SKM-1 treated with dmso at 0.1 percent for 144 hours (cell line): ENCODE data around the gene PRKAR1B.

Experiments
- DNase-seq: peaks from one replicate; lab custom pipeline; 2025; ENCODE audit not compliant: unreplicated experiment; lab: John Stamatoyannopoulos, UW

The PRKAR1B gene

GRCh38 chr7:594212-594913, 132.7 kb downstream of the PRKAR1B start:
- DNase-seq, result no peak

GRCh38 chr7:593324-594115, 133.6 kb downstream of the PRKAR1B start:
- no peak for DNase-seq

- DNase-seq, result no peak
Measured at GRCh38 chr7:591856-592628, 135.0 kb downstream of the PRKAR1B start.

- DNase-seq, result no peak
Measured at GRCh38 chr7:590731-591551, 136.1 kb downstream of the PRKAR1B start.

- DNase-seq, result no peak
Measured at GRCh38 chr7:589781-590575, 137.1 kb downstream of the PRKAR1B start.

GRCh38 chr7:587767-588166, 139.3 kb downstream of the PRKAR1B start:
- DNase-seq, result no peak

GRCh38 chr7:586494-586893, 140.6 kb downstream of the PRKAR1B start:
- DNase-seq, result no peak

- no peak for DNase-seq
Measured at GRCh38 chr7:585873-586272, 141.2 kb downstream of the PRKAR1B start.

- no peak for DNase-seq
Measured at GRCh38 chr7:585229-585711, 141.8 kb downstream of the PRKAR1B start.

GRCh38 chr7:584820-585219, 142.3 kb downstream of the PRKAR1B start:
- DNase-seq, result no peak

GRCh38 chr7:584122-584465, 143.0 kb downstream of the PRKAR1B start:
- no peak for DNase-seq

- DNase-seq, result no peak
Measured at GRCh38 chr7:583410-584121, 143.5 kb downstream of the PRKAR1B start.

- no peak for DNase-seq
Measured at GRCh38 chr7:582931-583330, 144.2 kb downstream of the PRKAR1B start.

- DNase-seq, result no peak
Measured at GRCh38 chr7:582081-582835, 144.8 kb downstream of the PRKAR1B start.

- DNase-seq, result no peak
Measured at GRCh38 chr7:578386-578785, 148.7 kb downstream of the PRKAR1B start.

- DNase-seq, result no peak
Measured at GRCh38 chr7:577741-578370, 149.2 kb downstream of the PRKAR1B start.

GRCh38 chr7:577278-577665, 149.8 kb downstream of the PRKAR1B start:
- no peak for DNase-seq
